HepG2 (cell line): ENCODE results near the gene PHF14. TPM values are rescaled to one million over a fixed set of nuclear protein-coding genes. Genes with fewer than 3 reads are reported as not detected.

Source experiments
- CCDC6 ChIP-seq: sonication (generic); formaldehyde crosslinking; IDR thresholded peaks from 2 replicates; pipeline ENCODE4 v1.8.1; 2022; ENCODE audit warnings: mild to moderate bottlenecking, missing genetic modification reagents, moderate library complexity
- CEBPZ ChIP-seq: IDR thresholded peaks from 2 replicates; pipeline ENCODE4 v1.6.1; 2012; ENCODE audit warnings: low read length, improper control_type of control experiment
- CHD2 ChIP-seq: IDR thresholded peaks from 2 replicates; pipeline ENCODE4 v1.6.1; 2011; ENCODE audit warnings: low read depth, low read length, improper control_type of control experiment
- DDIT3 ChIP-seq: sonication (generic); formaldehyde crosslinking; IDR thresholded peaks from 2 replicates; pipeline ENCODE4 v1.4.0; 2020; ENCODE audit warnings: mild to moderate bottlenecking, missing genetic modification reagents
- ERF ChIP-seq: IDR thresholded peaks from 2 replicates; pipeline ENCODE4 v1.6.1; 2018; ENCODE audit warnings: missing biosample characterization, missing genetic modification reagents
- MED8 ChIP-seq: sonication (generic); formaldehyde crosslinking; IDR thresholded peaks from 2 replicates; pipeline ENCODE4 v1.8.1; 2023; ENCODE audit warnings: mild to moderate bottlenecking, missing genetic modification reagents; ENCODE audit not compliant: insufficient replicate concordance
- MYC ChIP-seq: sonication (generic); formaldehyde crosslinking; IDR thresholded peaks from 2 replicates; pipeline ENCODE4 v1.9.0; 2021; ENCODE audit warnings: missing genetic modification reagents, borderline replicate concordance
- MYPOP ChIP-seq: sonication (generic); formaldehyde crosslinking; IDR thresholded peaks from 2 replicates; pipeline ENCODE4 v1.8.1; 2023; ENCODE audit warnings: mild to moderate bottlenecking, moderate library complexity, missing genetic modification reagents
- NKX3-1 ChIP-seq: sonication (generic); formaldehyde crosslinking; IDR thresholded peaks from 2 replicates; pipeline ENCODE4 v1.5.0; 2020; ENCODE audit warnings: missing genetic modification reagents
- NONO ChIP-seq, 2 experiments: fragments of 450-650 bp in 1 of 2; sonication (generic) in 1 of 2; formaldehyde crosslinking in 1 of 2; IDR thresholded peaks in 1 of 2; conservative IDR thresholded peaks in 1 of 2; 2 replicates each; pipeline versions ENCODE4 v1.6.1 to v1.8.0; 2017 to 2022; ENCODE audit warnings: mild to moderate bottlenecking in 1 of 2, missing genetic modification reagents in 1 of 2, moderate library complexity in 1 of 2
- TCF7L2 ChIP-seq: IDR thresholded peaks from 2 replicates; pipeline ENCODE4 v1.6.1; 2011; ENCODE audit warnings: mild to moderate bottlenecking, low read depth, low read length, moderate library complexity
- ZNF143 ChIP-seq: sonication (generic); formaldehyde crosslinking; IDR thresholded peaks from 2 replicates; pipeline ENCODE4 v1.4.0; 2020; ENCODE audit warnings: missing genetic modification reagents
- ZNF318 ChIP-seq: sonication (generic); formaldehyde crosslinking; IDR thresholded peaks from 2 replicates; pipeline ENCODE4 v1.4.0; 2020; ENCODE audit warnings: mild to moderate bottlenecking, missing genetic modification reagents
- ZNF747 ChIP-seq: sonication (generic); formaldehyde crosslinking; IDR thresholded peaks from 2 replicates; pipeline ENCODE4 v1.8.1; 2023; ENCODE audit warnings: missing genetic modification reagents, mild to moderate bottlenecking, borderline replicate concordance
- ZSCAN25 ChIP-seq: sonication (generic); formaldehyde crosslinking; IDR thresholded peaks from 2 replicates; pipeline ENCODE4 v1.8.0; 2022; ENCODE audit warnings: mild to moderate bottlenecking, missing genetic modification reagents
- polyA plus RNA-seq, 8 experiments: library from polyadenylated mRNA; depleted of rRNA in 3 of 8; stranded (reverse) in 7 of 8; unstranded in 1 of 8; fragments of >200 nt; fragmentation: Illumina TruSeq in 4 of 8; extraction: Trizol in 4 of 8; gene quantifications; 2 replicates each; pipeline versions ENCODE4 v1.2.1 to v1.2.3, GENCODE V29; 2011 to 2016; ENCODE audit warnings: low read depth in 4 of 8, missing spikeins in 1 of 8, mixed read lengths in 1 of 8; ENCODE audit not compliant: insufficient read depth in 1 of 8
- total RNA-seq, 5 experiments: library from RNA; depleted of rRNA; stranded (reverse); fragments of >200 nt; fragmentation: Illumina TruSeq; extraction: Trizol; gene quantifications; 2 replicates each; pipeline ENCODE4 v1.2.3, GENCODE V29; 2016; ENCODE audit warnings: low read depth in 1 of 5

Gene PHF14
- total and polyA plus RNA-seq, 2 of the 13 experiments (the other 11 are each of a cell fraction or from before 2014, with no cell fraction given) = 18.9 to 68.7 TPM

- no peak for TF ChIP-seq ZNF318
- no peak; the same call in 1 of the 2 replicates for TF ChIP-seq MYPOP (CRISPR knock-in tag)
- no peak for TF ChIP-seq CHD2
- TF ChIP-seq CCDC6 (CRISPR knock-in tag) = no peak
- TF ChIP-seq ZSCAN25 (CRISPR knock-in tag) = no peak
- TF ChIP-seq DDIT3 (CRISPR knock-in tag) = 0 out of 2 replicates have a peak, but pooled peaks have one; percentile 47
- TF ChIP-seq TCF7L2 = no peak
- TF ChIP-seq ERF (CRISPR knock-in tag) = peak; percentile 55
- TF ChIP-seq MED8 = no peak
- no peak for TF ChIP-seq NONO (IDR thresholded peaks at IDR 0.05)
- 0 out of 2 replicates have a peak, but pooled peaks have one; percentile 20 for TF ChIP-seq NONO (CRISPR knock-in tag; conservative IDR thresholded peaks at IDR 0.05)
- peak; percentile 88 for TF ChIP-seq MYC (CRISPR knock-in tag)
- TF ChIP-seq ZNF747 (CRISPR knock-in tag) = peak; percentile 53; the same call in 1 of the 2 replicates
- TF ChIP-seq ZNF143 = no peak; the same call in 1 of the 2 replicates
- no peak for TF ChIP-seq CEBPZ
- 0 out of 2 replicates have a peak, but pooled peaks have one; percentile 19 for TF ChIP-seq NKX3-1 (CRISPR knock-in tag)
These were observed at the start of gene PHF14 (continued) for GRCh38 chr7:10973061-10973941.
